ENCODE results near the gene GUCA1C. TPM values are rescaled to one million over a fixed set of nuclear protein-coding genes. Genes with fewer than 3 reads are reported as not detected.

The GUCA1C gene
- total and polyA plus RNA-seq, 2 of the 8 experiments (the other 6 are each of a cell fraction or from before 2014, with no cell fraction given), result not detected

DNA sequence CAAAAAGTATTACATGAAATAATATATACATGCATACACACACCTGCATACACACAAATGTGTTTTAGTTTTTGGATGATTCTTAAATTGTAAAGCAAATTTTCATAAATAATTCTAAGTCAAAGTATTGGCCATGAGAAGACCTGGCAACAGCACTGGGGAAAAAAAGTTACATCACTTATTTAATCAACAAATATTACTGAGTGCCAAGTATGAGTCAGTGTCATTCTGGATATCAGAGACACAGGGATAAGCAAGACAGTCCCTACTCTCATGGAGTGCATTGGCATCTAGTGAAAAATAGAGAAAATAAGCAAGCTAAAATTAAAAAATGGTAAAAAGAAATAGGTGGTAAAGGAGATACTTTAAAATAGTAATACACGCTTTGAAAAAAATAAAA, 29.4 kb upstream of the GUCA1C start (continued):
- TF ChIP-seq, protein P1, sequence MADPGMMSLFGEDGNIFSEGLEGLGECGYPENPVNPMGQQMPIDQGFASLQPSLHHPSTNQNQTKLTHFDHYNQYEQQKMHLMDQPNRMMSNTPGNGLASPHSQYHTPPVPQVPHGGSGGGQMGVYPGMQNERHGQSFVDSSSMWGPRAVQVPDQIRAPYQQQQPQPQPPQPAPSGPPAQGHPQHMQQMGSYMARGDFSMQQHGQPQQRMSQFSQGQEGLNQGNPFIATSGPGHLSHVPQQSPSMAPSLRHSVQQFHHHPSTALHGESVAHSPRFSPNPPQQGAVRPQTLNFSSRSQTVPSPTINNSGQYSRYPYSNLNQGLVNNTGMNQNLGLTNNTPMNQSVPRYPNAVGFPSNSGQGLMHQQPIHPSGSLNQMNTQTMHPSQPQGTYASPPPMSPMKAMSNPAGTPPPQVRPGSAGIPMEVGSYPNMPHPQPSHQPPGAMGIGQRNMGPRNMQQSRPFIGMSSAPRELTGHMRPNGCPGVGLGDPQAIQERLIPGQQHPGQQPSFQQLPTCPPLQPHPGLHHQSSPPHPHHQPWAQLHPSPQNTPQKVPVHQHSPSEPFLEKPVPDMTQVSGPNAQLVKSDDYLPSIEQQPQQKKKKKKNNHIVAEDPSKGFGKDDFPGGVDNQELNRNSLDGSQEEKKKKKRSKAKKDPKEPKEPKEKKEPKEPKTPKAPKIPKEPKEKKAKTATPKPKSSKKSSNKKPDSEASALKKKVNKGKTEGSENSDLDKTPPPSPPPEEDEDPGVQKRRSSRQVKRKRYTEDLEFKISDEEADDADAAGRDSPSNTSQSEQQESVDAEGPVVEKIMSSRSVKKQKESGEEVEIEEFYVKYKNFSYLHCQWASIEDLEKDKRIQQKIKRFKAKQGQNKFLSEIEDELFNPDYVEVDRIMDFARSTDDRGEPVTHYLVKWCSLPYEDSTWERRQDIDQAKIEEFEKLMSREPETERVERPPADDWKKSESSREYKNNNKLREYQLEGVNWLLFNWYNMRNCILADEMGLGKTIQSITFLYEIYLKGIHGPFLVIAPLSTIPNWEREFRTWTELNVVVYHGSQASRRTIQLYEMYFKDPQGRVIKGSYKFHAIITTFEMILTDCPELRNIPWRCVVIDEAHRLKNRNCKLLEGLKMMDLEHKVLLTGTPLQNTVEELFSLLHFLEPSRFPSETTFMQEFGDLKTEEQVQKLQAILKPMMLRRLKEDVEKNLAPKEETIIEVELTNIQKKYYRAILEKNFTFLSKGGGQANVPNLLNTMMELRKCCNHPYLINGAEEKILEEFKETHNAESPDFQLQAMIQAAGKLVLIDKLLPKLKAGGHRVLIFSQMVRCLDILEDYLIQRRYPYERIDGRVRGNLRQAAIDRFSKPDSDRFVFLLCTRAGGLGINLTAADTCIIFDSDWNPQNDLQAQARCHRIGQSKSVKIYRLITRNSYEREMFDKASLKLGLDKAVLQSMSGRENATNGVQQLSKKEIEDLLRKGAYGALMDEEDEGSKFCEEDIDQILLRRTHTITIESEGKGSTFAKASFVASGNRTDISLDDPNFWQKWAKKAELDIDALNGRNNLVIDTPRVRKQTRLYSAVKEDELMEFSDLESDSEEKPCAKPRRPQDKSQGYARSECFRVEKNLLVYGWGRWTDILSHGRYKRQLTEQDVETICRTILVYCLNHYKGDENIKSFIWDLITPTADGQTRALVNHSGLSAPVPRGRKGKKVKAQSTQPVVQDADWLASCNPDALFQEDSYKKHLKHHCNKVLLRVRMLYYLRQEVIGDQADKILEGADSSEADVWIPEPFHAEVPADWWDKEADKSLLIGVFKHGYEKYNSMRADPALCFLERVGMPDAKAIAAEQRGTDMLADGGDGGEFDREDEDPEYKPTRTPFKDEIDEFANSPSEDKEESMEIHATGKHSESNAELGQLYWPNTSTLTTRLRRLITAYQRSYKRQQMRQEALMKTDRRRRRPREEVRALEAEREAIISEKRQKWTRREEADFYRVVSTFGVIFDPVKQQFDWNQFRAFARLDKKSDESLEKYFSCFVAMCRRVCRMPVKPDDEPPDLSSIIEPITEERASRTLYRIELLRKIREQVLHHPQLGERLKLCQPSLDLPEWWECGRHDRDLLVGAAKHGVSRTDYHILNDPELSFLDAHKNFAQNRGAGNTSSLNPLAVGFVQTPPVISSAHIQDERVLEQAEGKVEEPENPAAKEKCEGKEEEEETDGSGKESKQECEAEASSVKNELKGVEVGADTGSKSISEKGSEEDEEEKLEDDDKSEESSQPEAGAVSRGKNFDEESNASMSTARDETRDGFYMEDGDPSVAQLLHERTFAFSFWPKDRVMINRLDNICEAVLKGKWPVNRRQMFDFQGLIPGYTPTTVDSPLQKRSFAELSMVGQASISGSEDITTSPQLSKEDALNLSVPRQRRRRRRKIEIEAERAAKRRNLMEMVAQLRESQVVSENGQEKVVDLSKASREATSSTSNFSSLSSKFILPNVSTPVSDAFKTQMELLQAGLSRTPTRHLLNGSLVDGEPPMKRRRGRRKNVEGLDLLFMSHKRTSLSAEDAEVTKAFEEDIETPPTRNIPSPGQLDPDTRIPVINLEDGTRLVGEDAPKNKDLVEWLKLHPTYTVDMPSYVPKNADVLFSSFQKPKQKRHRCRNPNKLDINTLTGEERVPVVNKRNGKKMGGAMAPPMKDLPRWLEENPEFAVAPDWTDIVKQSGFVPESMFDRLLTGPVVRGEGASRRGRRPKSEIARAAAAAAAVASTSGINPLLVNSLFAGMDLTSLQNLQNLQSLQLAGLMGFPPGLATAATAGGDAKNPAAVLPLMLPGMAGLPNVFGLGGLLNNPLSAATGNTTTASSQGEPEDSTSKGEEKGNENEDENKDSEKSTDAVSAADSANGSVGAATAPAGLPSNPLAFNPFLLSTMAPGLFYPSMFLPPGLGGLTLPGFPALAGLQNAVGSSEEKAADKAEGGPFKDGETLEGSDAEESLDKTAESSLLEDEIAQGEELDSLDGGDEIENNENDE (IDR thresholded peaks at IDR 0.05; ENCODE audit: insufficient replicate concordance, low read length), result no peak
- TF ChIP-seq CEBPB (IDR thresholded peaks at IDR 0.05; ENCODE audit: low read depth, low read length) (no peak), CHD1 (IDR thresholded peaks at IDR 0.05; ENCODE audit: low read depth, low read length) (no peak), SAP30 (IDR thresholded peaks at IDR 0.05; ENCODE audit: insufficient read depth, insufficient replicate concordance, low read length) (no peak), RNF2 (IDR thresholded peaks at IDR 0.05; ENCODE audit: borderline replicate concordance, low read depth, low read length, missing control alignments, poor library complexity, severe bottlenecking) (no peak), BACH1 (IDR thresholded peaks at IDR 0.05; ENCODE audit: low read length) (no peak), CBX5 (IDR thresholded peaks at IDR 0.05; ENCODE audit: low read depth, low read length) (no peak), KDM1A (IDR thresholded peaks at IDR 0.05; ENCODE audit: borderline replicate concordance, low read length) (no peak)
